Karpas-422 (cell line): ENCODE results near the gene NRN1. TPM values are rescaled to one million over a fixed set of nuclear protein-coding genes. Genes with fewer than 3 reads are reported as not detected.

Source experiments
- DNase-seq: peaks from one replicate; pipeline ENCODE4 v3.0.0-alpha.2; 2015
- H2AFZ ChIP-seq: fragments of 200-600 bp; sonication (generic); 2 replicates; pipeline ENCODE4 v1.6.1; 2014; ENCODE audit warnings: antibody characterized with exemption, low read length, mixed read lengths
- H3K27ac ChIP-seq: fragments of 200-600 bp; sonication (generic); 2 replicates; pipeline ENCODE4 v1.5.1; 2014; ENCODE audit warnings: mild to moderate bottlenecking, low read length, moderate library complexity
- H3K27me3 ChIP-seq: fragments of 200-600 bp; sonication (generic); 2 replicates; pipeline ENCODE4 v1.6.1; 2014; ENCODE audit warnings: low read length, mixed read lengths
- H3K36me3 ChIP-seq: fragments of 200-600 bp; sonication (generic); 2 replicates; pipeline ENCODE4 v1.6.1; 2014; ENCODE audit warnings: low read length, mixed read lengths; ENCODE audit not compliant: insufficient read depth
- H3K4me1 ChIP-seq: fragments of 200-600 bp; sonication (generic); 2 replicates; pipeline ENCODE4 v1.6.1; 2014; ENCODE audit warnings: mild to moderate bottlenecking, low read length, mixed read lengths
- H3K4me2 ChIP-seq: fragments of 200-600 bp; sonication (generic); 2 replicates; pipeline ENCODE4 v1.6.1; 2014; ENCODE audit warnings: low read length, low read depth, mild to moderate bottlenecking; ENCODE audit not compliant: poor library complexity, severe bottlenecking
- H3K4me3 ChIP-seq: fragments of 200-600 bp; sonication (generic); 2 replicates; pipeline ENCODE4 v1.5.1; 2014; ENCODE audit warnings: mild to moderate bottlenecking, antibody characterized with exemption, low read length, mixed read lengths
- H3K79me2 ChIP-seq: fragments of 200-600 bp; sonication (generic); 2 replicates; pipeline ENCODE4 v1.6.1; 2014; ENCODE audit warnings: mild to moderate bottlenecking, low read length, mixed read lengths
- H3K9ac ChIP-seq: fragments of 200-600 bp; sonication (generic); 2 replicates; pipeline ENCODE4 v1.6.0; 2014; ENCODE audit warnings: low read length
- H3K9me2 ChIP-seq: fragments of 200-600 bp; sonication (generic), shearing (Covaris generic); replicated peaks from 2 replicates; pipeline ENCODE4 v1.6.0; 2014; ENCODE audit warnings: mild to moderate bottlenecking, low read length, moderate library complexity; ENCODE audit not compliant: insufficient read depth
- H3K9me3 ChIP-seq: fragments of 300-700, 200-600 bp; sonication (generic); 2 replicates; pipeline ENCODE4 v1.6.1; 2014; ENCODE audit warnings: low read length, mixed read lengths
- H4K20me1 ChIP-seq: fragments of 200-600 bp; sonication (generic); 2 replicates; pipeline ENCODE4 v1.6.1; 2014; ENCODE audit warnings: mild to moderate bottlenecking, antibody characterized with exemption, low read length, low read depth; ENCODE audit not compliant: insufficient read depth
- total RNA-seq: library from RNA; depleted of rRNA; stranded (reverse); fragments of >200 nt; shearing (Covaris generic); gene quantifications from 2 replicates; pipeline ENCODE4 v1.2.3, GENCODE V29; 2014; ENCODE audit warnings: low replicate concordance

Gene NRN1
- total RNA-seq, 1 experiment from 2014 or later: 6.3 TPM

DNA sequence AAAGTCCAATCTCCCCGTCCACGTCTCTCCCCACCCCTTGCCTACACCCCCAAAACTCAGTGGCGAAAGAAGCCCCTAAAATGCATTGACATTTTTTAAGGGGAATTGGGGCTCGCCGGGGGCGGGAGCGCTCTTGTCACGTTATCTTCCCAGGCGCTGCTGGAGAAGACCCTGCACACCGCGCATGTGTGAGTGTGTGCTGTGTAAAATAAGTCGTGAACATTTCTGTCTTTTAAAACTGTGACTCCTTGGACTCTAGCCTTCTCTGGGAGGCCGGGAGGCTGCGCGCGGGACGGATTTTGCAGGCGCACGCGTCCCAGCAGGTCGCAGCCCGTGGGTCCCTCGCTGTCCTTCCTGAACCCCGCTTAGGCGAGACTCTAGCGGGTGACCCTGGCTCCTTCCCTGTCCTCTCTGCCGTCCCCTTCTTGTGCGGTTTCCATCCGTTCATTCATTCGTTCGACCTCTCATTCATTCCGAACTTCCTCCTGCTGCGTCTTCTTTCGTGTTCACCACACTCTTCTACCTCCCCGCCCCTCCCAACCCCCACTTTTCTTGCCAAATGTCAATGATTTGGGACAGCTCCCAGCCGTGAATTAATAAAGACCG, 2.2 kb downstream of the NRN1 start:
- no peaks in the 10 kb centered on the region for H4K20me1 ChIP-seq
- no peak overlapping the region for H3K9ac ChIP-seq
- no peak overlapping the region for H3K27ac ChIP-seq
- H3K9me2 ChIP-seq: no peaks in the 10 kb centered on the region
- H2AFZ ChIP-seq: no peak overlapping the region
- H3K4me1 ChIP-seq: peaks cover 15% of the 10 kb centered on the region
- H3K27me3 ChIP-seq: no peaks in the 10 kb centered on the region
- no peak overlapping the region for H3K4me2 ChIP-seq
- H3K79me2 ChIP-seq: no peaks in the 10 kb centered on the region
- no peaks in the 10 kb centered on the region for H3K9me3 ChIP-seq
- no peak overlapping the region for H3K4me3 ChIP-seq
- DNase-seq: peak; percentile 31
- H3K36me3 ChIP-seq: no peaks in the 10 kb centered on the region

GRCh38 chr6:6003621-6004366, 2.9 kb downstream of the NRN1 start:
- Histone ChIP-seq H2AFZ (no peak overlapping the region), H3K4me3 (no peak overlapping the region), H3K4me1 (peaks cover 8% of the 10 kb centered on the region)

DNA sequence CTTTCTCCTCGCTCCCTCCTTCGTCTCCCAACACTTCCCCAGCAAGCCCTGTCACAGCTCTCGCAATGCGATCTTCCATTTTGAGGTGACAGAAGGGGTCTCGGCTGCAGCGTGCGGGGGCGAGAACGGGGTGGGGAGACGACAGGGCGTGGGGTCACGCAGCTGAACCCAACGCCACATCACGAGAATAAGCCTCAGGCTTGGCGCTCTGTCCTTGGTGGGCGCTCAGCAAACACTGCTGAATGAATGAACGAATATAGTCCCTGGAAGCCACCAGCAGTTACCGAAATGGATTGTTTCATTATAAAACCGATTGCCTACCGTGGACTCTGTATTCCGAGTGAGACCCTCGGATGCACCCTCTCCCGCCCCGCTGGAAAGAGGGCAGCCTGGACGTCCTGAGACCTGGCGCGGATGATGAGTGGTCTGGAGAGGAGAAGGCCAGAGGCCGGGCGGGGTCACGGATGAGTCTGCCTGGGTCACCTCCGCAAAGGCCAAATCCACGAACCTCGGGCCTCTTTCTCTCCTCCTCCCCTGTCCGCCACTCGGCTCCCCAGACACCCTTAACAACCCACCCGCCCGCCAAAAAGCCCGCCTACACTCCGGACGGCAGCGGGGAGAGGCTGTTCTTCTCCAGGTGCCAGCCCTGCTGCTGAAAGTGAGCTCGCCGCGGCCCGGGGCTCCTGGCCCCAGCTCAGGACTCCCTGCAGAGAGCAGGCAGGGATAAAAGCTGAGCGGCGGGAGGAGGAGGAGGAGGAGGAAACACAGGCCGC, 3.7 kb downstream of the NRN1 start:
- Histone ChIP-seq H3K9me2 (no peaks in the 10 kb centered on the region), H3K9me3 (no peaks in the 10 kb centered on the region), H3K79me2 (no peaks in the 10 kb centered on the region), H3K27ac (no peak overlapping the region), H3K9ac (no peak overlapping the region), H2AFZ (no peak overlapping the region), H3K4me2 (no peak overlapping the region), H3K27me3 (no peaks in the 10 kb centered on the region), H3K4me1 (peaks cover 5% of the 10 kb centered on the region), H4K20me1 (no peaks in the 10 kb centered on the region), H3K4me3 (no peak overlapping the region), H3K36me3 (no peaks in the 10 kb centered on the region)
- DNase-seq: no peak

More at GRCh38 chr6:6003621-6004366, 2.9 kb downstream of the NRN1 start:
- DNase-seq: peak; percentile 4
- Histone ChIP-seq H3K36me3 (no peaks in the 10 kb centered on the region), H3K27me3 (no peaks in the 10 kb centered on the region), H4K20me1 (no peaks in the 10 kb centered on the region), H3K9me2 (no peaks in the 10 kb centered on the region), H3K27ac (no peak overlapping the region), H3K79me2 (no peaks in the 10 kb centered on the region), H3K9ac (no peak overlapping the region), H3K4me2 (no peak overlapping the region), H3K9me3 (no peaks in the 10 kb centered on the region)

GRCh38 chr6:6002005-6002847, 4.5 kb downstream of the NRN1 start:
- H3K4me1 ChIP-seq: peaks cover 6% of the 10 kb centered on the region
- H3K27me3 ChIP-seq: no peaks in the 10 kb centered on the region
- no peak overlapping the region for H2AFZ ChIP-seq
- no peaks in the 10 kb centered on the region for H3K9me3 ChIP-seq
- no peaks in the 10 kb centered on the region for H3K9me2 ChIP-seq
- no peaks in the 10 kb centered on the region for H3K36me3 ChIP-seq
- no peak overlapping the region for H3K4me2 ChIP-seq
- H3K9ac ChIP-seq: no peak overlapping the region
- no peak overlapping the region for H3K4me3 ChIP-seq
- no peak overlapping the region for H3K27ac ChIP-seq
- no peaks in the 10 kb centered on the region for H4K20me1 ChIP-seq
- no peak for DNase-seq
- no peaks in the 10 kb centered on the region for H3K79me2 ChIP-seq

DNA sequence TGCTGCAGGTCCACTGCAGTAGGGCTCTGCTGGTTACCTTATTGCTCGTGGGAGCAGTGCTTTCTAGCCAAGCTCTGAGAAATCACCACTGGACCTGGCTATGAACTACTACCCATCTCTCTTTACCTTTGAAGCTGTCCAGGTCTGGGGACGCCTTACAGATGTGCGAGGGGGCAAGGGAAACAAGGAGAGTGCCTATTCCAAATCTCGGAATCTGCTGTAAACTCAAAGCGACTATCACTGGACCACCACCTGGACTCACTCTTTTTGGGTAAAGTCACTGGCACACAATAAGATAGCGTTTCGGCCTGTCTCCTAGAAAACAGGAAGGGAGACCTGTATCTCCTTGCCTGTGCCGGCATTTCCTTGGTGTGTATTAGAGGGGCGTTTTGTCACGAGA, 5.3 kb downstream of the NRN1 start:
- Histone ChIP-seq H3K27ac (no peak overlapping the region), H2AFZ (no peak overlapping the region), H3K4me1 (peaks cover 14% of the 10 kb centered on the region), H3K9me3 (no peaks in the 10 kb centered on the region), H3K36me3 (no peaks in the 10 kb centered on the region), H3K79me2 (no peaks in the 10 kb centered on the region), H3K9me2 (no peaks in the 10 kb centered on the region), H3K9ac (no peak overlapping the region), H4K20me1 (no peaks in the 10 kb centered on the region), H3K4me2 (no peak overlapping the region), H3K27me3 (no peaks in the 10 kb centered on the region), H3K4me3 (no peak overlapping the region)
- no peak for DNase-seq

DNA sequence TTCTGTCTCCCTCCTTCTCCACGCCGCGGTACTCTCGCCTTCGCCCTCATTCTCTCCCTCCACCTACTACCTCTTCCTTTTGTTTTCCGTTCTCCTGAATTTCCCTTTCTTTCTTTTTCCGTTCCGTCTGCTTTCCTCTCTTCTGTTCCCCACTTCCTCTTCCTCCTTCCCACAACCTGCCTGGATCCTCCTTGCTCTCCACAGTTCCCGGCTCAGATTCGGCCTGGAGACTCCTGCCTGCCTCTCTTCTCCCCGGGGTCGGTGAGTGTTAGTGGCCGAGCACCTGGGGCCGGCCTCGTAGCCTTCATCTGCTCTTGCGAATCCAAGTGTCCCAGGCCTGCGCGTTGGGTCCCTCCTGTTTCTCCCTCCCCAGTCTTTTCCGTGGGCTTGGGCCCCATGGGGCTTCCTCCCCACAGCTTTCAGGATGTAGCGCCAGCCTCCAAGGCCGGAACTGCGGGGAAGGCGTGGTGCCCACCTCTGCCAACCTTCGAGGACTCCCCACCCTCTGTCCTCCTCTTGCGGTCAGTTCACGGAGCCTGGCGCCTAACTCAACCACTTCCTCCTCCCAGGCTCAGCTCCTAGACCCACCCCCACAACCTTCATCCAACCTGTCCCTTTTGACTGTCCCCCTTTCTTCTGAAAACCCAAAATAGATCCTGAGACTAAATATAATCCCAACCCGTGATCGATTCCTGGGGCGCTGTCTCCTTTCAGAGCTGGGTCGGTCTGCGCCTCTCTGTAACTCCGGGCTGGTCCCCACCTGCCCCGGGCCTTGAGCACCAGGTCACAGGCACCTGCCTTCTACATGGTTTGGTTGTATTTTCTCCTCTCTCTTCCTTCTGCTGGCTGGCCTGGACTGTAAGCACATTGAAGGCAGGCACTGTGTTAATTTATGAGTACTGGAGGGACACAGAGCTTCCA, 6.8 kb downstream of the NRN1 start:
- Histone ChIP-seq H2AFZ (no peak overlapping the region), H3K9me2 (no peaks in the 10 kb centered on the region), H3K9ac (no peak overlapping the region), H3K4me1 (peaks cover 17% of the 10 kb centered on the region), H3K9me3 (no peaks in the 10 kb centered on the region), H3K27me3 (no peaks in the 10 kb centered on the region), H3K79me2 (no peaks in the 10 kb centered on the region), H3K4me3 (no peak overlapping the region), H3K4me2 (no peak overlapping the region), H3K27ac (no peak overlapping the region), H3K36me3 (no peaks in the 10 kb centered on the region), H4K20me1 (no peaks in the 10 kb centered on the region)
- DNase-seq: no peak
